Prostate gland (tissue), 2 donors: ENCODE data around the gene SLC5A6. TPM values are rescaled to one million over a fixed set of nuclear protein-coding genes. Genes with fewer than 3 reads are reported as not detected.

Experiments used
- DNase-seq: peaks from one replicate; pipeline ENCODE4 v3.0.0-alpha.2; 2019; ENCODE audit warnings: low spot score
- H3K27ac ChIP-seq, 2 donors: fragments of 200-600 bp; sonication (generic); 2 replicates each; pipeline ENCODE4 v1.5.1; 2017 to 2019
- H3K27me3 ChIP-seq: fragments of 200-600 bp; sonication (generic); replicated peaks from 2 replicates; pipeline ENCODE4 v1.5.1; 2019; ENCODE audit not compliant: insufficient read depth
- H3K36me3 ChIP-seq, 2 donors: fragments of 200-600 bp; sonication (generic); 1 replicate in 1 of 2; 2 replicates in 1 of 2; pipeline versions ENCODE4 v1.5.1 to v1.8.1; 2017 to 2019
- H3K4me1 ChIP-seq: fragments of 200-600 bp; sonication (generic); replicated peaks from 2 replicates; pipeline ENCODE4 v1.5.1; 2019
- H3K4me3 ChIP-seq, 2 donors: fragments of 200-600 bp; sonication (generic); 2 replicates each; pipeline ENCODE4 v1.5.1; 2017 to 2019
- H3K9me3 ChIP-seq: fragments of 200-600 bp; sonication (generic); 2 replicates; pipeline ENCODE4 v1.5.1; 2017
- POLR2A ChIP-seq: fragments of 450-650 bp; IDR thresholded peaks from one replicate; pipeline ENCODE4 v1.6.1; 2016; ENCODE audit warnings: antibody characterized with exemption, mild to moderate bottlenecking
- POLR2AphosphoS5 ChIP-seq: sonication (generic); formaldehyde crosslinking; IDR thresholded peaks from one replicate; pipeline ENCODE4 v1.6.1; 2017; ENCODE audit warnings: antibody characterized with exemption
- WGBS: methylation state at CpG from one replicate; pipeline ENCODE4 v1.1.5; 2018; 5-methylcytosine and 5-hydroxymethylcytosine counted together
- intact Hi-C: fragments of 100-400 bp; cut with DNase I; formaldehyde crosslinking; loops from one replicate; pipeline ENCODE4 v1.14.2; 2022
- total RNA-seq, 2 donors: library from RNA; depleted of rRNA; stranded (reverse); fragments of >200 nt; gene quantifications; one replicate each; pipeline ENCODE4 v1.1.0, GENCODE V29; 2016
- TF ChIP-seq, protein P1 (sequence below), 4 experiments: fragments of 200-600 bp in 2 of 4; fragments of 450-650 bp in 2 of 4; sonication (generic) in 2 of 4; IDR thresholded peaks; 1 replicate in 3 of 4; 2 replicates in 1 of 4; pipeline ENCODE4 v1.5.1; 2016 to 2019; ENCODE audit warnings: antibody characterized with exemption in 4 of 4, mild to moderate bottlenecking in 2 of 4, moderate library complexity in 2 of 4

The SLC5A6 gene
- total RNA-seq, 2 donors from 2014 or later = 23.9 to 65.2 TPM

DNA sequence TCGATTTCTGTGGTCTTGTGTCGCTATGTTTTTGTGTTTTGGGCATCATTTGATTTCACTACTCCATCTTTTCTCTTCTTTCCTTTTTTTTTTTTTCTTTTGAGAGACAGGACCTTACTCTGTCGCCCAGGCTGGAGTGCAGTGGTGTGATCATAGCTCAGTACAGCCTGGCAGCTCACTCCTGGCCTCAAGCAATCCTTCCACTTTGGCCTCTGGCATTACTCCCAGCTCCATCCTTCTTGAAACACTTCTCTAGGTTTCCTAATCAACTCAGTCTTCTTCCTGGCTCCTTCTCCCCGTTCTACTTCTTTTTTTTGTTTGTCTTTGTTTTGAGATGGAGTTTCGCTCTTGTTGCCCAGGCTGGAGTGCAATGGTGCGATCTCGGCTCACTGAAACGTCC, 36.7 kb downstream of the SLC5A6 start:
- Histone ChIP-seq H3K4me1 (no peaks in the 10 kb centered on the region), H3K4me3 (no peak overlapping the region), H3K27me3 (no peaks in the 10 kb centered on the region), H3K27ac (no peak overlapping the region), H3K36me3 (no peaks in the 10 kb centered on the region), H3K9me3 (no peaks in the 10 kb centered on the region)
- no peak for TF ChIP-seq POLR2AphosphoS5
- TF ChIP-seq POLR2A = no peak
- TF ChIP-seq, protein P1, sequence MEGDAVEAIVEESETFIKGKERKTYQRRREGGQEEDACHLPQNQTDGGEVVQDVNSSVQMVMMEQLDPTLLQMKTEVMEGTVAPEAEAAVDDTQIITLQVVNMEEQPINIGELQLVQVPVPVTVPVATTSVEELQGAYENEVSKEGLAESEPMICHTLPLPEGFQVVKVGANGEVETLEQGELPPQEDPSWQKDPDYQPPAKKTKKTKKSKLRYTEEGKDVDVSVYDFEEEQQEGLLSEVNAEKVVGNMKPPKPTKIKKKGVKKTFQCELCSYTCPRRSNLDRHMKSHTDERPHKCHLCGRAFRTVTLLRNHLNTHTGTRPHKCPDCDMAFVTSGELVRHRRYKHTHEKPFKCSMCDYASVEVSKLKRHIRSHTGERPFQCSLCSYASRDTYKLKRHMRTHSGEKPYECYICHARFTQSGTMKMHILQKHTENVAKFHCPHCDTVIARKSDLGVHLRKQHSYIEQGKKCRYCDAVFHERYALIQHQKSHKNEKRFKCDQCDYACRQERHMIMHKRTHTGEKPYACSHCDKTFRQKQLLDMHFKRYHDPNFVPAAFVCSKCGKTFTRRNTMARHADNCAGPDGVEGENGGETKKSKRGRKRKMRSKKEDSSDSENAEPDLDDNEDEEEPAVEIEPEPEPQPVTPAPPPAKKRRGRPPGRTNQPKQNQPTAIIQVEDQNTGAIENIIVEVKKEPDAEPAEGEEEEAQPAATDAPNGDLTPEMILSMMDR (IDR thresholded peaks at IDR 0.05) = no peak
- intact Hi-C loops = no loop called here
- 65% methylated on average over 8 of the region's 8 CpGs for WGBS
- DNase-seq = no peak

DNA sequence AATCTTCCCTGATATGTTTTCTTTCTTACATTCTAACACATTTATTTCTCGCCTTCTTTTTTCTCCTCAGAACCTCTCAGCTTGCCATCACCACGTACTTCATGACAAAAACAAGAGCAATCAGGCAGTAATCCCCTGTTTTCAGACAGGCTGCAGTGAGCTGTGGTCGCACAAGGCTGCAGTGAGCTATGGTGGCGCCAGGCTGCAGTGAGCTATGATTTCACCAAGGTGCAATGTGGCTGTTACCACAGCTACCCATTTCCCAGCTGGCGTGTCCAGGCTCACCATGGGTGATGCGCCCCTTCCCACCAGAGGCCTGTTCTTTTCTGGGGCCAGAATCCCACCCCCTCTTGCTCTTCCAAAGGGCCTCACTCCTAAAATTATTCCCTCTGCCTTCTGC, 37.4 kb downstream of the SLC5A6 start:
- H3K36me3 ChIP-seq = no peaks in the 10 kb centered on the region
- TF ChIP-seq POLR2A = no peak
- no peak for TF ChIP-seq POLR2AphosphoS5
- TF ChIP-seq, protein P1 (IDR thresholded peaks at IDR 0.05) = no peak
- intact Hi-C loops = no loop called here
- H3K4me1 ChIP-seq = no peaks in the 10 kb centered on the region
- WGBS = 67% methylated on average over 6 of the region's 6 CpGs
- no peaks in the 10 kb centered on the region for H3K27me3 ChIP-seq
- H3K4me3 ChIP-seq = no peak overlapping the region
- DNase-seq = no peak
- no peaks in the 10 kb centered on the region for H3K9me3 ChIP-seq
- no peak overlapping the region for H3K27ac ChIP-seq

DNA sequence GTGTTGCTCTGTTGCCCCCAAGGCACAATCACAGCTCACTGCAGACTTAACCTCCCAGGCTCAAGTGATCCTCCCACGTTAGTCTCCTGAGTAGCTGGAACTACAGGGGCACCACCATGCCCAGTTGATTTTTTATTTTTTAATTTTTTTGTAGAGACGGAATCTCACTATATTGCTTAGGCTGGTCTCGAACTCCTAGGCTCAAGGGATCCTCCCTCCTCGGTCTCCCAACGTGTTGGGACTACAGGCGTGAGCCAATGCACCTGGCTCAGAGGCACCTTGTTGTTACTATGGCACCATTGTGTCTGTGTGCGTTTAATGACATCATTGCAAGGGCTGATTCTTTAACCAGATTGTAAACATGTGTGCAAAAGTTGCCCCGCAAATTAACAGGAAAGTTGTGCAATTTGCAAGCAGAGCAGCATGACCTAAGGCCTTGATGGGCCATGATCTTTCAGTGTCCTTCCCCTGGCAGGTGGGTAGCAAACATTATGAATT, 40.7 kb downstream of the SLC5A6 start:
- WGBS = 54% methylated on average over 8 of the region's 8 CpGs
- no peaks in the 10 kb centered on the region for H3K36me3 ChIP-seq
- intact Hi-C loops = no loop called here
- H3K27ac ChIP-seq = no peak overlapping the region
- H3K4me1 ChIP-seq = no peaks in the 10 kb centered on the region
- no peaks in the 10 kb centered on the region for H3K9me3 ChIP-seq
- TF ChIP-seq, protein P1 (IDR thresholded peaks at IDR 0.05) = no peak
- TF ChIP-seq POLR2A (no peak), POLR2AphosphoS5 (no peak)
- DNase-seq = no peak
- no peaks in the 10 kb centered on the region for H3K27me3 ChIP-seq
- no peak overlapping the region for H3K4me3 ChIP-seq

DNA sequence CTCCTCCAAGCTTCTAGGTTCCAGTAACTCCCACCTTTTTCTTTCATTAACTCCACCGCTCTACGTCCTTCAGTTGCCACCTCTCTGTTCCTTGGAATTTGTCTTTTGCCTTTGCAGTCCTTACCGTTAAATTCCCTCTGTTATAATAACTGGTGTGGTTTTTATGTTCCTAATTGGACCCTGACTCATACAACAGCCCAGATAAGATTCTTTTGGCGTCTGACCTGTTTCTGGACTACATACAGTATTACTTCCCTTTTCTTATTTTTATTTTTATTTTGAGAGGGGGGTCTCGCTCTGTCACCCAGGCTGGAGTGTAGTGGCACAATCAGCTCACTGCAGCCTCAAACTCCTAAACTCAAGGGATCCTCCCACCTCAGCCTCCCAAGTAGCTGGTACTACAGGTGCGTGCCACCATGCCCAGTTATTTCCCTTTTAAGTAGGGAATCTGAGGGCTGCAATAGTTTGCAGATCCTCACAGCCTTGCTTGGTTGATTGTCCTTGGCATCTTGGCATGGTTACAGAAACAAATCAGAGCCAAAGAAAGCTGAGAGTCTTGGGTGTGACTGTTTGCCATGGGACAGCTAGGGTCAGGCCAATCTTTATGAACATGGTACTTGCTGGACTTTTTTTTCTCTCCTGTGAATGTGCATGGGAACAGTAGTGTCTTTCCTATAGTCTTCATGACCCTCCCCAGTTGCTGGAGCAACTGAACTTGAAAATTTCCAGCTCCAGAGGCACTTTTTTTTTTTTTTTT, 41.3 kb downstream of the SLC5A6 start:
- Histone ChIP-seq H3K4me3 (no peak overlapping the region), H3K27ac (no peak overlapping the region), H3K9me3 (no peaks in the 10 kb centered on the region), H3K27me3 (no peaks in the 10 kb centered on the region), H3K36me3 (no peaks in the 10 kb centered on the region), H3K4me1 (no peaks in the 10 kb centered on the region)
- intact Hi-C loops = no loop called here
- no peak for DNase-seq
- WGBS = 62% methylated on average over 6 of the region's 6 CpGs
- no peak for TF ChIP-seq POLR2A
- no peak for TF ChIP-seq POLR2AphosphoS5
- TF ChIP-seq, protein P1 (IDR thresholded peaks at IDR 0.05) = no peak
